ENCODE results near the gene NSMCE1.
A peak's percentile ranks its signal among the peaks of the same experiment; 100 is the strongest.

Gene NSMCE1

GRCh38 chr16:27220120-27220519 lies 48.5 kb downstream of the NSMCE1 start:
- DNase-seq, result no peak
- WGBS (ENCODE audit: extremely low coverage, insufficient coverage, insufficient read length), result no CpG with 5 or more reads among the region's 9 CpGs
- H2BK5ac ChIP-seq (ENCODE audit: low read depth, low read length, poor library complexity), result no peak overlapping the region

DNA sequence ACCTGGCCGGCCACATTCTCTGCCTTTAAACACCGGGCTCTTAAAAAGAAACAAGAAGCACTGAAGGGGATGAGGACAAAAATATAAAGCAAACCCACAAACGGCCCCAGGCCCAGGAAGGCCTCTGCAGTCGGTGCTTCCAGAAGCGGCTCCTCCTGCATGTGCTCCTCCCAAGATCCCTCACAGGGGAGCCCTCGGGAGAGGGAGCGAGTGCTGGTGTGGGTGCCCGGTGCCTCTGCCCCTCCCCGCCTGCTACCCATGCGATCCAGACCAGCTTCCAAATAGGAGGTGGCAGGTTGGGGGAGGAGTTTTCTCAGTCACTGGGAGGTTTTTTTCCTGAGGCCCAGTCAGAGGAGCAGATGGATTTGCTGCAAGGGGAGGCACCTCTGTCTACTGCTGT lies 49.4 kb downstream of the NSMCE1 start:
- H3K36me3 ChIP-seq (ENCODE audit: control insufficient read depth in 1 of 2, insufficient read depth in 2 of 2, low read length in 2 of 2), result peaks cover 2 to 12% of the 10 kb centered on the region in 2 experiments
- H4K12ac ChIP-seq (ENCODE audit: low read depth, low read length), result no peak overlapping the region
- no peak overlapping the region for H3K4ac ChIP-seq (ENCODE audit: low read depth, low read length)
- H3K4me1 ChIP-seq (ENCODE audit: control insufficient read depth in 1 of 2, insufficient read depth in 2 of 2, low read length in 2 of 2), result peaks cover 10 to 13% of the 10 kb centered on the region in 2 experiments
- no peak overlapping the region for H4K91ac ChIP-seq (ENCODE audit: low read depth, low read length)
- no peak overlapping the region for H2BK120ac ChIP-seq (ENCODE audit: insufficient read depth, low read length, poor library complexity)
- no peak overlapping the region for H2BK12ac ChIP-seq (ENCODE audit: low read length)
- H3K14ac ChIP-seq (ENCODE audit: low read length), result no peak overlapping the region
- no peak overlapping the region for H2AK5ac ChIP-seq (ENCODE audit: low read length)
- no peak overlapping the region for H3K4me3 ChIP-seq (ENCODE audit: low read depth, low read length)
- no peak overlapping the region for H3K27ac ChIP-seq (ENCODE audit: low read depth, low read length)
- no peaks in the 10 kb centered on the region for H3K27me3 ChIP-seq (ENCODE audit: insufficient read depth, low read length)
- no peak overlapping the region for H2AFZ ChIP-seq (ENCODE audit: insufficient read depth, low read length, poor library complexity)
- no CpG with 5 or more reads among the region's 10 CpGs for WGBS (ENCODE audit: extremely low coverage, insufficient coverage, insufficient read length)
- peaks cover 9% of the 10 kb centered on the region for H3K79me1 ChIP-seq (ENCODE audit: low read length)
- H3K23ac ChIP-seq (ENCODE audit: low read length), result no peak overlapping the region
- no peak overlapping the region for H3K4me2 ChIP-seq (ENCODE audit: low read length)
- no peak overlapping the region for H2BK5ac ChIP-seq (ENCODE audit: low read depth, low read length, poor library complexity)
- no peak overlapping the region for H3K9ac ChIP-seq (ENCODE audit: low read length)
- DNase-seq, result no peak
- H3K9me3 ChIP-seq (ENCODE audit: insufficient read depth, low read depth, low read length), result no peaks in the 10 kb centered on the region
- no peaks in the 10 kb centered on the region for H3K79me2 ChIP-seq (ENCODE audit: control insufficient read depth, insufficient read depth, low read length, poor library complexity)
- H3K18ac ChIP-seq (ENCODE audit: low read length), result no peak overlapping the region
- no peak overlapping the region for H4K8ac ChIP-seq (ENCODE audit: low read depth, low read length)

More at GRCh38 chr16:27220120-27220519, 48.5 kb downstream of the NSMCE1 start:
- Histone ChIP-seq H3K4ac (ENCODE audit: low read depth, low read length) (no peak overlapping the region), H2AFZ (ENCODE audit: insufficient read depth, low read length, poor library complexity) (no peak overlapping the region), H3K79me2 (ENCODE audit: control insufficient read depth, insufficient read depth, low read length, poor library complexity) (no peaks in the 10 kb centered on the region), H3K23ac (ENCODE audit: low read length) (no peak overlapping the region), H3K18ac (ENCODE audit: low read length) (no peak overlapping the region), H2BK12ac (ENCODE audit: low read length) (no peak overlapping the region), H4K12ac (ENCODE audit: low read depth, low read length) (no peak overlapping the region), H3K27me3 (ENCODE audit: insufficient read depth, low read length) (no peaks in the 10 kb centered on the region), H4K8ac (ENCODE audit: low read depth, low read length) (no peak overlapping the region), H3K4me1 (ENCODE audit: control insufficient read depth in 1 of 2, insufficient read depth in 2 of 2, low read length in 2 of 2) (peaks cover 10 to 13% of the 10 kb centered on the region in 2 experiments), H3K4me3 (ENCODE audit: low read depth, low read length) (no peak overlapping the region), H3K4me2 (ENCODE audit: low read length) (no peak overlapping the region), H3K27ac (ENCODE audit: low read depth, low read length) (no peak overlapping the region), H4K91ac (ENCODE audit: low read depth, low read length) (no peak overlapping the region), H3K9me3 (ENCODE audit: insufficient read depth, low read depth, low read length) (no peaks in the 10 kb centered on the region), H3K14ac (ENCODE audit: low read length) (no peak overlapping the region), H3K36me3 (ENCODE audit: control insufficient read depth in 1 of 2, insufficient read depth in 2 of 2, low read length in 2 of 2) (peaks cover 4 to 6% of the 10 kb centered on the region in 2 experiments), H2AK5ac (ENCODE audit: low read length) (no peak overlapping the region), H3K79me1 (ENCODE audit: low read length) (peaks cover 9% of the 10 kb centered on the region), H3K9ac (ENCODE audit: low read length) (no peak overlapping the region), H2BK120ac (ENCODE audit: insufficient read depth, low read length, poor library complexity) (no peak overlapping the region)

DNA sequence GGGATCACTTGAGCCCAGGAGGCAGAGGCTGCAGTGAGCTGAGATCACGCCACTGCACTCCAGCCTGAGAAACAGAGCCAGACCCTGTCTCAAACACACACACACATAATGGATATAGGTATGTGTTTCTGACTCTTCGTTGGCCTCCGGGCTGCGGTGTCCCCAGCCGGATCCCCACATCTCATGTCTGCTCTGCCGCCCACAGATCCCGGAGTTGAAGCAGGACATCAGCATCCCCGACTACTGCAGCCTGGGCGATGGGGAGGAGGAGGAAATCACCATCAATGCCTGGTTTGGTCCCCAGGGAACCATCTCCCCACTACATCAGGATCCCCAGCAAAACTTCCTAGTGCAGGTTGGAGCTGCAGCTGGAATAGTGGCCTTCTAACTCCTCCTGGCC lies 49.8 kb downstream of the NSMCE1 start:
- no peak overlapping the region for H2BK120ac ChIP-seq (ENCODE audit: insufficient read depth, low read length, poor library complexity)
- peaks cover 10 to 13% of the 10 kb centered on the region in 2 experiments for H3K4me1 ChIP-seq (ENCODE audit: control insufficient read depth in 1 of 2, insufficient read depth in 2 of 2, low read length in 2 of 2)
- peaks cover 9% of the 10 kb centered on the region for H3K79me1 ChIP-seq (ENCODE audit: low read length)
- no peak for DNase-seq
- no peak overlapping the region for H3K27ac ChIP-seq (ENCODE audit: low read depth, low read length)
- no peak overlapping the region for H4K12ac ChIP-seq (ENCODE audit: low read depth, low read length)
- H3K23ac ChIP-seq (ENCODE audit: low read length), result no peak overlapping the region
- no peak overlapping the region for H3K4me2 ChIP-seq (ENCODE audit: low read length)
- no peak overlapping the region for H3K4ac ChIP-seq (ENCODE audit: low read depth, low read length)
- no peak overlapping the region for H2BK12ac ChIP-seq (ENCODE audit: low read length)
- no peak overlapping the region for H3K4me3 ChIP-seq (ENCODE audit: low read depth, low read length)
- no peak overlapping the region for H2BK5ac ChIP-seq (ENCODE audit: low read depth, low read length, poor library complexity)
- H3K18ac ChIP-seq (ENCODE audit: low read length), result no peak overlapping the region
- no peak overlapping the region for H2AK5ac ChIP-seq (ENCODE audit: low read length)
- no peak overlapping the region for H4K8ac ChIP-seq (ENCODE audit: low read depth, low read length)
- H3K36me3 ChIP-seq (ENCODE audit: control insufficient read depth in 1 of 2, insufficient read depth in 2 of 2, low read length in 2 of 2), result peaks cover 0 to 12% of the 10 kb centered on the region in 2 experiments
- H3K79me2 ChIP-seq (ENCODE audit: control insufficient read depth, insufficient read depth, low read length, poor library complexity), result no peaks in the 10 kb centered on the region
- H3K9ac ChIP-seq (ENCODE audit: low read length), result no peak overlapping the region
- H4K91ac ChIP-seq (ENCODE audit: low read depth, low read length), result no peak overlapping the region
- no peaks in the 10 kb centered on the region for H3K9me3 ChIP-seq (ENCODE audit: insufficient read depth, low read depth, low read length)
- H3K14ac ChIP-seq (ENCODE audit: low read length), result no peak overlapping the region
- no CpG with 5 or more reads among the region's 9 CpGs for WGBS (ENCODE audit: extremely low coverage, insufficient coverage, insufficient read length)
- no peaks in the 10 kb centered on the region for H3K27me3 ChIP-seq (ENCODE audit: insufficient read depth, low read length)
- H2AFZ ChIP-seq (ENCODE audit: insufficient read depth, low read length, poor library complexity), result no peak overlapping the region

DNA sequence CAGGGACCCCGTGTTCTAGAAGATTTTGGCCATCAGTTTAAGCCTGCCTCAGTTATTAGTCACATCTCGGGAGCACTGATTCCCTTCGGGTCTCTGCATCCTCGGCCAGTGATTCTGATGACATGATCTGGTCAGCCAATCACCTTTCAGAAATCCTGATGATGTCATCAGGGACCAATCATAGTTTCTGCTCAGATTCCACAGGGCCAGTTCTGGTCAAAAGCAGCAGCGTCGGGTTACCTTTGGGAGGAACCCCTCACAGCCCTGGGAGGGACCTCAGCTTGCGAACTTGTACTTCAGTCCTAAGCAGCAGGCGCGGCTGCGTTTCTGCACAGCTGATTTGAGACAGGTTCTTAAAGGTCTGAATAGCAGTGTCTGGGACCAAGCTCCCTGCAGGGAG lies 51.3 kb downstream of the NSMCE1 start:
- no peak overlapping the region for H2AK5ac ChIP-seq (ENCODE audit: low read length)
- H3K4me1 ChIP-seq (ENCODE audit: control insufficient read depth in 1 of 2, insufficient read depth in 2 of 2, low read length in 2 of 2), result peaks cover under 1 to 1% of the 10 kb centered on the region in 2 experiments
- H3K79me1 ChIP-seq (ENCODE audit: low read length), result peaks cover under 1% of the 10 kb centered on the region
- no peak overlapping the region for H3K9ac ChIP-seq (ENCODE audit: low read length)
- H3K14ac ChIP-seq (ENCODE audit: low read length), result no peak overlapping the region
- DNase-seq, result peak in 1 of 2 donors; percentile 29
- no peak overlapping the region for H4K8ac ChIP-seq (ENCODE audit: low read depth, low read length)
- no peak overlapping the region for H2BK12ac ChIP-seq (ENCODE audit: low read length)
- no peak overlapping the region for H3K4me3 ChIP-seq (ENCODE audit: low read depth, low read length)
- H3K36me3 ChIP-seq (ENCODE audit: control insufficient read depth in 1 of 2, insufficient read depth in 2 of 2, low read length in 2 of 2), result peaks cover 0 to 12% of the 10 kb centered on the region in 2 experiments
- H3K27ac ChIP-seq (ENCODE audit: low read depth, low read length), result no peak overlapping the region
- WGBS (ENCODE audit: extremely low coverage, insufficient coverage, insufficient read length), result no CpG with 5 or more reads among the region's 10 CpGs
- no peak overlapping the region for H3K18ac ChIP-seq (ENCODE audit: low read length)
- H2AFZ ChIP-seq (ENCODE audit: insufficient read depth, low read length, poor library complexity), result no peak overlapping the region
- H3K23ac ChIP-seq (ENCODE audit: low read length), result no peak overlapping the region
- no peak overlapping the region for H2BK5ac ChIP-seq (ENCODE audit: low read depth, low read length, poor library complexity)
- H4K12ac ChIP-seq (ENCODE audit: low read depth, low read length), result no peak overlapping the region
- H4K91ac ChIP-seq (ENCODE audit: low read depth, low read length), result no peak overlapping the region
- no peaks in the 10 kb centered on the region for H3K79me2 ChIP-seq (ENCODE audit: control insufficient read depth, insufficient read depth, low read length, poor library complexity)
- no peak overlapping the region for H3K4me2 ChIP-seq (ENCODE audit: low read length)
- no peaks in the 10 kb centered on the region for H3K9me3 ChIP-seq (ENCODE audit: insufficient read depth, low read depth, low read length)
- H2BK120ac ChIP-seq (ENCODE audit: insufficient read depth, low read length, poor library complexity), result no peak overlapping the region
- H3K27me3 ChIP-seq (ENCODE audit: insufficient read depth, low read length), result no peaks in the 10 kb centered on the region
- no peak overlapping the region for H3K4ac ChIP-seq (ENCODE audit: low read depth, low read length)
